K562 (cell line): ENCODE measurements around the gene CCDC178. TPM values are rescaled to one million over a fixed set of nuclear protein-coding genes. Genes with fewer than 3 reads are reported as not detected.

ENCODE experiments used
- ATAC-seq: fragments of 200-7000 bp; cut with Tn5 transposase; 3 replicates; pipeline ENCODE4 v1.9.1; 2020; ENCODE audit warnings: moderate library complexity
- BruUV-seq: library from RNA; stranded (reverse); fragments of 400-500 nt; replicated peaks from 2 replicates; lab custom pipeline; 2021; lab: Mats Ljungman, UMichigan
- CTCF ChIA-PET: fragments of 300-600 bp; formaldehyde crosslinking; extraction: SDS; loops from one replicate; lab custom pipeline; 2021; ENCODE audit warnings: low intra/inter-chr PET ratio; lab: Yijun Ruan, JAX
- POLR2A ChIA-PET: fragments of 300-600, 350-650 bp; sonication (Branson Sonifier 250); formaldehyde crosslinking; extraction: SDS; loops from one replicate; lab custom pipeline; 2021; ENCODE audit warnings: antibody characterized with exemption, inconsistent platforms; lab: Yijun Ruan, JAX
- DNase-seq, 4 experiments: peaks; one replicate each; pipeline versions ENCODE4 v3.0.0 to v3.0.0-alpha.2; 2011 to 2018; ENCODE audit warnings: low spot score in 3 of 4, mixed read lengths in 3 of 4; ENCODE audit errors: extremely low read depth in 1 of 4
- FAIRE-seq: peaks from 2 replicates; lab custom pipeline; 2011; peaks lifted over from hg19 to GRCh38; lab: Jason Lieb, UNC
- H2AFZ ChIP-seq: 2 replicates; pipeline ENCODE4 v1.6.0; 2011; ENCODE audit warnings: low read depth, low read length, control low read depth, inconsistent platforms
- H3K27ac ChIP-seq: fragments of 200-600 bp; 3 replicates; pipeline ENCODE4 v1.8.0; 2011; ENCODE audit warnings: low read depth, mild to moderate bottlenecking, control low read depth, inconsistent platforms, low read length, moderate library complexity, mixed read lengths; ENCODE audit errors: extremely low read depth
- H3K27me3 ChIP-seq, 2 experiments: fragments of 300-600 bp in 1 of 2; 2 replicates in 1 of 2; 3 replicates in 1 of 2; pipeline versions ENCODE4 v1.6.0 to v1.8.0; 2011; ENCODE audit warnings: inconsistent platforms in 2 of 2, low read length in 2 of 2, mild to moderate bottlenecking in 1 of 2, mixed read lengths in 1 of 2, moderate library complexity in 1 of 2; ENCODE audit not compliant: control insufficient read depth in 2 of 2, insufficient read depth in 2 of 2
- H3K36me3 ChIP-seq: fragments of 300-600 bp; 3 replicates; pipeline ENCODE4 v1.8.0; 2011; ENCODE audit warnings: mild to moderate bottlenecking, low read length, inconsistent platforms; ENCODE audit not compliant: control insufficient read depth, insufficient read depth
- H3K4me1 ChIP-seq, 2 experiments: fragments of 200-600 bp in 1 of 2; replicated peaks in 1 of 2; 2 replicates in 1 of 2; 3 replicates in 1 of 2; pipeline versions ENCODE4 v1.5.1 to v1.8.0; 2011; ENCODE audit warnings: inconsistent platforms in 2 of 2, low read length in 2 of 2, mild to moderate bottlenecking in 1 of 2, mixed read lengths in 1 of 2, moderate library complexity in 1 of 2; ENCODE audit not compliant: control insufficient read depth in 2 of 2, insufficient read depth in 2 of 2
- H3K4me2 ChIP-seq: 2 replicates; pipeline ENCODE4 v1.6.1; 2011; ENCODE audit warnings: low read length, control low read depth, inconsistent platforms, mixed read lengths; ENCODE audit not compliant: insufficient read depth
- H3K4me3 ChIP-seq: fragments of 200-600 bp; sonication (generic), shearing (Covaris generic); 2 replicates; pipeline ENCODE4 v1.5.1; 2016; ENCODE audit warnings: control low read depth, inconsistent platforms
- H3K79me2 ChIP-seq: fragments of 200-600 bp; 3 replicates; pipeline ENCODE4 v1.8.0; 2011; ENCODE audit warnings: low read length, inconsistent platforms; ENCODE audit not compliant: control insufficient read depth, insufficient read depth
- H3K9ac ChIP-seq, 2 experiments: 2 replicates each; pipeline versions ENCODE4 v1.6.0 to v1.6.1; 2011; ENCODE audit warnings: low read depth in 2 of 2, low read length in 2 of 2, control low read depth in 1 of 2, inconsistent platforms in 1 of 2, mild to moderate bottlenecking in 1 of 2, mixed read lengths in 1 of 2; ENCODE audit not compliant: insufficient read depth in 1 of 2
- H3K9me1 ChIP-seq: one replicate; pipeline ENCODE4 v1.6.0; 2011; ENCODE audit warnings: inconsistent platforms, mild to moderate bottlenecking, low read length, moderate library complexity; ENCODE audit not compliant: control insufficient read depth, insufficient read depth
- H3K9me3 ChIP-seq: replicated peaks from 2 replicates; pipeline ENCODE4 v1.5.1; 2011; ENCODE audit warnings: low read depth, low read length, inconsistent platforms; ENCODE audit not compliant: control insufficient read depth, insufficient read depth
- H4K20me1 ChIP-seq: replicated peaks from 2 replicates; pipeline ENCODE4 v1.6.1; 2011; ENCODE audit warnings: low read length, inconsistent platforms, mixed read lengths; ENCODE audit not compliant: control insufficient read depth, insufficient read depth
- CEBPB ChIP-seq: fragments of 450-650 bp; IDR thresholded peaks from 2 replicates; pipeline ENCODE4 v1.6.1; 2016; ENCODE audit warnings: missing genetic modification characterization, missing compliant biosample characterization
- CEBPG ChIP-seq, 3 experiments: fragments of 200-800 bp in 1 of 3; sonication (Bioruptor generic) in 1 of 3; sonication (generic) in 1 of 3; formaldehyde crosslinking in 1 of 3; IDR thresholded peaks in 2 of 3; conservative IDR thresholded peaks in 1 of 3; 2 replicates each; pipeline versions ENCODE4 v1.6.1 to v1.8.0; 2016 to 2022; ENCODE audit warnings: missing compliant biosample characterization in 2 of 3, missing genetic modification characterization in 2 of 3, mild to moderate bottlenecking in 1 of 3, missing genetic modification reagents in 1 of 3
- FOXA1 ChIP-seq: fragments of 450-650 bp; IDR thresholded peaks from 2 replicates; pipeline ENCODE4 v1.6.1; 2016; ENCODE audit warnings: mild to moderate bottlenecking, borderline replicate concordance
- HBP1 ChIP-seq: fragments of 450-650 bp; formaldehyde crosslinking; IDR thresholded peaks from 2 replicates; pipeline ENCODE4 v1.4.0; 2022; ENCODE audit warnings: missing genetic modification characterization
- HDAC1 ChIP-seq, 2 experiments: fragments of 450-650 bp; IDR thresholded peaks; 2 replicates each; pipeline ENCODE4 v1.6.1; 2016 to 2017; ENCODE audit warnings: inconsistent platforms in 1 of 2, mild to moderate bottlenecking in 1 of 2, moderate library complexity in 1 of 2
- NCOR1 ChIP-seq: fragments of 450-650 bp; IDR thresholded peaks from 2 replicates; pipeline ENCODE4 v1.6.1; 2016; ENCODE audit warnings: mild to moderate bottlenecking, moderate library complexity
- NFATC3 ChIP-seq: fragments of 450-650 bp; IDR thresholded peaks from 2 replicates; pipeline ENCODE4 v1.6.1; 2017; ENCODE audit warnings: mild to moderate bottlenecking
- POLR3G ChIP-seq: IDR thresholded peaks from 2 replicates; pipeline ENCODE4 v1.6.1; 2011; ENCODE audit not compliant: insufficient read length, insufficient replicate concordance; ENCODE audit errors: extremely low read depth
- RAD51 ChIP-seq: fragments of 450-650 bp; IDR thresholded peaks from 2 replicates; pipeline ENCODE4 v1.7.1; 2016; ENCODE audit warnings: low read depth, mild to moderate bottlenecking, borderline replicate concordance
- STAG1 ChIP-seq: sonication (generic); formaldehyde crosslinking; IDR thresholded peaks from 2 replicates; pipeline ENCODE4 v1.5.0; 2020; ENCODE audit warnings: missing genetic modification reagents, borderline replicate concordance
- TAF7 ChIP-seq: fragments of 450-650 bp; IDR thresholded peaks from 2 replicates; pipeline ENCODE4 v1.6.1; 2016; ENCODE audit warnings: missing genetic modification characterization, missing compliant biosample characterization
- ZNF133 ChIP-seq: fragments of 250-450 bp; sonication (Bioruptor Pico); IDR thresholded peaks from 2 replicates; pipeline ENCODE4 v1.4.0; 2020; ENCODE audit warnings: mild to moderate bottlenecking
- ZNF3 ChIP-seq: fragments of 250-450 bp; sonication (Bioruptor Pico); IDR thresholded peaks from 2 replicates; pipeline ENCODE4 v1.5.0; 2021; ENCODE audit warnings: mild to moderate bottlenecking, moderate library complexity
- ZNF586 ChIP-seq: fragments of 450-650 bp; formaldehyde crosslinking; conservative IDR thresholded peaks from 2 replicates; pipeline ENCODE4 v1.4.0; 2020; ENCODE audit warnings: mild to moderate bottlenecking, moderate library complexity
- WGBS: fragments of 100-300 bp; shearing (Covaris generic); methylation state at CpG from one replicate; pipeline ENCODE4 v1.1.6; 2016; ENCODE audit warnings: low coverage, mixed read lengths; ENCODE audit not compliant: insufficient coverage; ENCODE audit errors: missing lambda C conversion rate; 5-methylcytosine and 5-hydroxymethylcytosine counted together
- in situ Hi-C: fragments of 300-500 bp; cut with MboI; formaldehyde crosslinking; loops from 4 replicates; pipeline ENCODE4 v1.15.0; 2018; ENCODE audit warnings: inconsistent platforms, mixed read lengths
- intact Hi-C: fragments of 100-400 bp; cut with micrococcal nuclease; formaldehyde crosslinking; loops from 2 replicates; pipeline ENCODE4 v1.14.2; 2022
- polyA plus RNA-seq, 8 experiments: library from polyadenylated mRNA; depleted of rRNA in 4 of 8; stranded (reverse) in 5 of 8; unstranded in 3 of 8; fragments of >200 nt; fragmentation: Nextera tagmentation in 2 of 8; fragmentation: Illumina TruSeq in 1 of 8; extraction: Ambion mirVana in 2 of 8; extraction: Trizol in 1 of 8; gene quantifications; 2 replicates each; pipeline versions ENCODE4 v1.2.1 to v1.2.3, GENCODE V29; 2011 to 2014; ENCODE audit warnings: inconsistent platforms in 1 of 8, missing spikeins in 1 of 8
- total RNA-seq, 7 experiments: library from RNA; depleted of rRNA in 6 of 7; stranded (reverse); fragments of >200 nt in 6 of 7; fragmentation: Illumina TruSeq in 2 of 7; extraction: Trizol in 2 of 7; gene quantifications; 2 replicates each; pipeline versions ENCODE4 v1.2.1 to v1.2.3, GENCODE V29; 2011 to 2021; ENCODE audit warnings: low replicate concordance in 1 of 7

The CCDC178 gene
- total and polyA plus RNA-seq, 9 of the 15 experiments (the other 6 are each of a cell fraction or from before 2014, with no cell fraction given), result 0.12 to 0.47 (median 0.15) TPM; not detected in 6

GRCh38 chr18:33326975-33327374 is 113.5 kb downstream of the CCDC178 start:
- FAIRE-seq, result no peak
- 5% methylated on average over 4 of the region's 4 CpGs for WGBS
- intact Hi-C loops, result no loop called here
- Histone ChIP-seq H3K27ac (no peak overlapping the region), H2AFZ (no peak overlapping the region), H3K4me3 (no peak overlapping the region), H3K9ac (no peak overlapping the region), H4K20me1 (no peaks in the 10 kb centered on the region), H3K27me3 (no peaks in the 10 kb centered on the region), H3K9me3 (no peaks in the 10 kb centered on the region), H3K9me1 (no peaks in the 10 kb centered on the region), H3K36me3 (no peaks in the 10 kb centered on the region), H3K79me2 (no peaks in the 10 kb centered on the region), H3K4me2 (no peak overlapping the region), H3K4me1 (no peaks in the 10 kb centered on the region)
- BruUV-seq, result no TSS peak
- TF ChIP-seq HDAC1 (IDR thresholded peaks at IDR 0.05), result no peak
- no peak for TF ChIP-seq ZNF586
- no peak for TF ChIP-seq CEBPG (CRISPR knock-in tag; IDR thresholded peaks at IDR 0.05)
- TF ChIP-seq CEBPG (tag; conservative IDR thresholded peaks at IDR 0.05 in 1 of 2, IDR thresholded peaks at IDR 0.05 in 1 of 2), result peak; percentile 22 to 91; a peak in 2 of 4 replicates
- no peak for TF ChIP-seq STAG1 (CRISPR knock-in tag)
- no peak for TF ChIP-seq NCOR1
- TF ChIP-seq POLR3G, result no peak
- TF ChIP-seq NFATC3, result no peak
- TF ChIP-seq ZNF133 (CRISPR knock-in tag), result no peak
- no peak for TF ChIP-seq TAF7
- TF ChIP-seq FOXA1, result no peak
- no peak for TF ChIP-seq HBP1 (CRISPR knock-in tag)
- TF ChIP-seq RAD51, result no peak
- TF ChIP-seq CEBPB (tag), result peak; percentile 82
- TF ChIP-seq ZNF3 (CRISPR knock-in tag), result no peak
- in situ Hi-C loops, result no loop called here
- no peak for ATAC-seq
- ChIA-PET CTCF (no interaction called here), POLR2A (no interaction called here)
- no peak for DNase-seq
